ENCODE data around the gene DBF4B.

Gene DBF4B

GRCh38 chr17:44779211-44780025, 71.0 kb downstream of the DBF4B start:
- DNase-seq = peak; percentile 92

- no peak for DNase-seq
Observed at GRCh38 chr17:44780161-44780560, 71.7 kb downstream of the DBF4B start.

DNA sequence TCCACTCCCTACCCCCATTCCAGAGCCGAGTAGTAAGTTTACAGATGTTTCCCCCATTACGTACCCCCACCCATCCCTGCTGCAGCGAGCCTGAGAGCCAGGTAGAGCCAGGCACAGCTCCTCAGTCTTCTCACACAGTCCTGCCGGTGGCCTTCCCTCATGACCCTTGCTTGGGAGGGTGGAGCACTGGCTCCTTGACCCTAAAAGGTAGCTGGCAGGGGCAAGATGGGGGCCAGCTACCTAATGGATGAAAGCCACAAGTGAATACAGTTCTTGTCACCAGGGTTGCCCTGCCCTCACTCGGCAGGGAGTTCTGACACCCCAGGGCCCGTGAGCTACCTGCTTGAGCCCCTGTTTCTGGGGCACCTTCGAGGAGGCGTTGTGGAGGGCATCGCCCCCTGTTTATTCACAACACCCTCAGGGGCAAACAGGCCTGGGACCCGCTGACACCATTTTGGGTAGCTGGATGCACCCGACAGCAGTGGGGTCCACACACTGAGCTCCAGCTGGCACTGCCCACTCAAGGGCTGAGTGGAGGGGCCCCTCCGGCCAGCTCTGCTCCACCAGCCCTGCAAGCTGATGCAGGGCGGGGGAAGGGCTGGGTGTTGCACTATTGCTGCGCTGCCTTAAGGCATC, 72.5 kb downstream of the DBF4B start:
- no peak for DNase-seq

GRCh38 chr17:44781551-44782325, 73.3 kb downstream of the DBF4B start:
- DNase-seq = peak; percentile 45

GRCh38 chr17:44782326-44782850, 73.9 kb downstream of the DBF4B start:
- no peak for DNase-seq

GRCh38 chr17:44785921-44786320, 77.5 kb downstream of the DBF4B start:
- DNase-seq = no peak

GRCh38 chr17:44786551-44787081, 78.2 kb downstream of the DBF4B start:
- no peak for DNase-seq

- DNase-seq = peak; percentile 55
Observed at GRCh38 chr17:44787271-44787940, 78.9 kb downstream of the DBF4B start.

DNA sequence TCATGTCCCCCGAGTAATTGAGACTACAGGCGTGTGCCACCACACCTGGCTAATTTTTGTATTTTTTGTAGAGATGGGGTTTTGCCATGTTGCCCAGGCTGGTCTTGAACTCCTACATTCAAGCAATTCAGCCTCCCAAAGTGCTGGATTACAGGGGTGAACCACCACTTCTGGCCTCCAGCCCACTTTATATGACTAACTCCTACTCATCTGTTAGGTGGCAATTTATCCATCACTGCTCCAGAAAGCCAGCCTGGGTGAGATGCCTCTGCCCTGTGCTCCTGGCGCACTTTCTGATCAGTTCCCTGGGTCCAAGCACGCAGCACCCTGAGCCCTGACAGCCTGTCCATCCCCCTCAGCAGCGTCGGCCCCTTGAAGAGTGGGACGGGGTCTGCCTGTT, 79.7 kb downstream of the DBF4B start:
- DNase-seq = no peak

- DNase-seq = no peak
Observed at GRCh38 chr17:44792276-44792675, 83.8 kb downstream of the DBF4B start.

DNA sequence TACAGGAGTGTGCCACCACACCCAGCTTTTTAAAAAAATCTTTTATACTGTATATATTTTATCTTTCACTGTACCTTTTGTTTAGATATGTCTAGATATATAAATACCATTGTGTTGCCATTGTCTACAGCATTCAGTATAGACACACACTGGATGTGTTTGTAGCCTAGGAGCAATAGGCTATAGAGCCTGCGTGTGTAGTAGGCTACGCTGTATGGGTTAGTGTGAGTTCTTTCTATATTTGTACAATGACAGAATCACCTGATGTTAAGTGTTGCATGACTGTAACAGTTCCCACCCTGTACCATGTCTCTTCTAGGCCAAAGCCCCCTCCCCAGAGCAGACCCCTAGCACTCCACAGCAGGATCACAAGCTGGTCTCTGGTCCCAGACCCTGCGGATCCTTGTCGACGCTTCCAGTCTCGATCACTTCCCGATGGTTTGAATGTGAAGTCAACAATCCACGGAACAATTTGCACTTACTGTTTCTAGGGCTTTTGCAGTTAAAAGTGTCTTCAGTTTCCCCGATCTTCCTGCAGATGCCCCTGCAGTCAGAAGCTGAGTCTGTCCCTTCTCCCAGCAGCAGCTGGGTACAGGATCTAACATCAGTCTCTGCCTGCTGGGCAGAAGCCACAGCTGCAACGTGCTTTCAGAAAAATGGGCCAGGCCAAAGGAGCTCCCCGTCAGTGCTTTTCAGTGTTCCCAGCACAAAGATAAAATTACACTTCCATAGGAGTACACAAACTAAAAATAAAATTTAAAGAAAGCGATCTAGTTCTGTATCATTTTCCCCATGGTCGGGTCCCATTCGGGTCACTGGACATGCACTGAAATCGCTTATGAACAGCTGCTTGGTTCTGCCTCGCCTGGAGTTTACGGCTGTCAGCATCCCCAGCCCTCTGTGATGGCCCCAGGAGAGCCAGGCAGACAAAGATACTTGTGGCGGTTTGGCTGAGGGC, 85.7 kb downstream of the DBF4B start:
- DNase-seq = peak; percentile 51

DNA sequence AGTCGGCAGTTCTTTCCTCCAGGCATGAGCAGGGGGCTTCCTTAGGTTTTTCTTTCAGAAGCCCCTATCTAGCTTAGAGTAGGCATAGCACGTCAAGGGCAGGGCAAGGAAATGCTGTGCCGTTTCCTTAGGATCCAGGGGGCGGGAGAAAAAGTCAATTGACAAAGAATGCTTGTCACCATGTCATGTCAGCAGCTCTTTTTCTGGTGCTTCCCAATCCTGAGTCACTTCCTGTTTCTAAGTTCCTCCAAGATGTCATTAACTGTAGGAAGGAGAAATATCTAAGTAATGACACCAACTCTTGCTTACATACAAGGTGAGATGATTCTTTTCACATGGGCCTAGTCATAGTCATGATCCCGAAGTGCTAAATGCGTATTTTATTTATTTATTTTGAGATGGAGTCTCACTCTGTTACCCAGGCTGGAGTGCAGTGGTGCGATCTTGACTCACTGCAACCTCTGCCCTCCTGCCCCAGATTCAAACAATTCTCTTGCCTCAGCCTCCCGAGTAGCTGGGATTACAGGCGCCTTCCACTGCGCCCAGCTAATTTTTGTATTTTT, 86.5 kb downstream of the DBF4B start:
- DNase-seq = peak; percentile 51

DNA sequence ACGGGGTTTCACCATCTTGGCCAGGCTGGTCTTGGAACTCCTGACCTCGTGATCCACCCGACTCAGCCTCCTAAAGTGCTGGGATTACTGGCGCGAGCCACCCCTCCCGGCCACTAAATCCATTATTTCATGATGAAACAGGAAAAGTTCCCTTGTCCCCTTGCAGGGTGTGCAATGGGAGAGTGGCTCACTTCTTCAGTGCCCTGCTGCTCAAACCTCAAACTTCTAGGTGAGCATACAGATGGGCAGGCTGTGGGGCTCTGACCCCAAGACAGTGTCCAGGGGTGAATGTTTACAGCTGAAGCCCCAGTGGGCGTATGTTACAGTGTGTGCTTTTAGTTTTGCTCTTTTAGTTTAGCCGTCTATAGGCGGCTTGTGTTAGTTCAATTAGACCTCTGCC, 87.0 kb downstream of the DBF4B start:
- DNase-seq = no peak

DNA sequence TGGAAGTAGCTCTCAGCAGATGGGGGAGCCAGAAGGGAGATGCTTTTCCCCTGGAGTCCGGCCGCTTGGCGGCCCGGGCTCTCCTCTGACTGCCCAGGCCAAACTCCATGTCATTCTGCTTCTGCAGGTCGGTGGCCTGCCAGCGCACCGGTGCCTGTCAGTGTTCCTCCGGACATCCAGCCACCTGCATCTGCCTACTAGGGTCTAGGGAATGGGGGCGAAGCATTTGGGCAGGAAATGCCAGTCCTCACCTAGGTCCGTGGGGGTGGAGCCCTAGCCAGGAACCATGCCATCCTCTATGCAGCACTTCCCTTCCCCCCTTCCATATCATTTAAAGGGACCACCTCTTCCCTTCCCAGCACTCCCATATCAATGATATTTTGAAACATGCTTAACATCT, 87.5 kb downstream of the DBF4B start:
- DNase-seq = no peak

DNA sequence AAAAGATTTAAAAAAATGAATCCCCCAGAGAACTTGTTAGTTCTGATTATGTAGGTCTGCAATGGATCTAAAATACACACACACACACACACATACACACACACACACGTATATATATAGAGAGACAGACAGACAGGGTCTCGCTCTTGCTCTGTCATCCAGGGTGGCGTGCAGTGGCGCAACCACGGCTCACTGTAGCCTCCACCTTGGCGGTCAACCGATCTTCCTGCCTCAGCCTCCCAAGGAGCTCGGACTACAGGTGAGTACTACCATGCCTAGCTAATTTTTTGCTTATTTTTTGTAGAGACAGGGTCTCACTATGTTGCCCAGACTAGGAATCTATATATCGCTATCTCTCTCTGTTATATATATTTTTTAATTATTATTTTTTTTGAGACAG, 88.3 kb downstream of the DBF4B start:
- DNase-seq = no peak

DNA sequence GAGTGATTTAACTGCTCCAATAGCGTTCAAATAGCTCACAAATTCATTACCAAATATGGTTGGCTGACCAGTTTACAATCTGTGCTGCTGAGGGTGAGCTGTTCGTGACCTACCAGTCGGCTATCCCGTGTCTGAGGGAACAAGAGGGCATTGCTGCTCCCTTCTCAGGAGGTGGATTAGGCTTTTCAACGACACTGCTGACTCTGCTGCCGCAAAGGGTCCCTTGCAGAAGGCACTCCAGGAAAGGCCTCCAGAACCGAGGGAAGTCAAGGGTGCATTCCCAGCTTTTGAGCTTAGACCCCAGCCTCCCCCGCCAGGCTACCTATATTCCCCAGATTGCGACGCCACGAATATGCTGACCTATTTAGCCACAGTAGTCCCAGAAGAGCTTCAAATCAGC, 89.3 kb downstream of the DBF4B start:
- DNase-seq = no peak

DNA sequence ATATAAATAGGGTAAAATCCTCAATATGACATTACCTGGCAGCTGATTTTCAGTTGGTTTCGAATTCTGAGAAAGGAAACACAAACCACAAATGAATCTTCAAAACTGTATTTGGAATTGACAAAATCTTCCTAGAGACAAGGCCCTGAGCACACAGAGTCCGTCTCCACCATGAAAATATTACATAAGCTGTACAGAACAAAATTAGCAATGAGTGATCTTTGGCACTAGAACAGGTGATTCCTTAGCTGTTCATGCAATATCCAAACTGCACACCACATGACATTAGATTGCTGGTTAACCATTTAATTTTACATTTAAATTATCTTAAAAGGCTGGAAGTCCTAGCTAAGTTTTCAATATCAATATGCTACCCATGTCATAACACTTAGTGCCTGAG, 89.9 kb downstream of the DBF4B start:
- DNase-seq = no peak
